ENCODE measurements around the gene GARS1. TPM values are rescaled to one million over a fixed set of nuclear protein-coding genes. Genes with fewer than 3 reads are reported as not detected.
A peak's percentile ranks its signal among the peaks of the same experiment; 100 is the strongest.
"Not testable (repeated sequence)": the region's sequence is repeated elsewhere in the genome, so short reads cannot be mapped to it uniquely, and the experiment has no call there.

Gene GARS1
- total RNA-seq, 1 donor from 2014 or later, result 262 TPM

DNA sequence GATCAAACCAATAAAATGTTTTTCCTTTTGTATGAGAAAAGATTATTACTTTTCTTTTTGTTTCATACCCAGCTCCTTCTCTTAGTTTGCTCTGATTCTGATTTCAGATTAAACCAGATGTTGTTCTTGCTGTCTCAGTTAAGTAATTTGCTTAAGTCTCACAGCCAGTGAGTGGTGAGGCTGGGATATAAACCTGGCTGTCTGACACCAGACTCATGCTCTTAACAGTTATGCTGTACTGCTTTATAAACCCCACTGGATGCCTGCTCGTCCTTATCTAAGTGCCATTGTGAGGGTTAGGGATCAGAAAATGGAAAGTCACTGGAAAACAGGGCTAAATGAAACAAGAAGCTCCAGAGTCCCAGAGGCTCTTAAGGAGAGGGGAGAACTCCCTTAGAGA is 24.3 kb downstream of the GARS1 start:
- Mint-ChIP-seq H3K27ac (no peak overlapping the region), H3K9me3 (no peaks in the 10 kb centered on the region), H3K4me1 (peaks cover 12% of the 10 kb centered on the region), H3K4me3 (no peak overlapping the region), H3K36me3 (ENCODE audit: low read depth) (peaks cover 75% of the 10 kb centered on the region), H3K27me3 (no peaks in the 10 kb centered on the region)
- DNase-seq, result no peak
- intact Hi-C loops (cut with micrococcal nuclease), result no loop called here

DNA sequence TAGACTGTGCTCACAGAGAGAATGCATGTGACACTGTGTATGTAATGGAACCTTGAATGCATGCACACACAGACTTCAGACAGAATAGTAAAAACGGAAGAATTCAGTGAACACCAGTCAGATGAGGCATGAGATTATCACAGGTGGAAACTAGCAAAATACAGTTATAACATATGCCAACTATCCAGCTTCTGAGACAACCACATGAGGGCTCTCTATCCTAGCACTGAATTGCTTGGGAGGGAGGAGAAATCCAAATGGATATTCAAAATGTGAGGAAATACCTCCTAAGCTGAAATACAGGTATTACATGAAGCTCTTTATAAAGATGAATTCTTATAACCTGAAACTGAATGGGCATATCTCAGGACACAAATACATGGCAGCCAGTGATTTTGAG is 30.6 kb downstream of the GARS1 start:
- no peak overlapping the region for H3K4me3 Mint-ChIP-seq

DNA sequence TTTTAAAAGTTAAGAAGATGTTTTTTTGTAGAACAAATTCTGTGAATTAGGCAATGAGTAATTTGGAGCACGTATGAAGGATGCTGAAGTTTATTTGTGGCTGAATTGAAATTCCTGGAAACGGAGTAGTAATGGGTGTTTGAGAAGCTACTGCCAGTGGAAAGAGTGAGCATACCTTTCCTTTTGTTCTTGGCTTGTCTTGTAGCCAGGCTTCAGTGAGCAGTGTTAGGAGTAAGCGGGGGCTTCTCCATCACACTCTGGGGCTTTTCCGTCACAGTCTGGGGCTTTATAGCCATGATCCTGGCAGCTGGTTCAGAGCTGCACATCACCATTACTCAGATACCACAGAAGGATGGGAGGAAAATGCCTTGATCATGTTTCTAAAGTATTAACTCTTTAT is 32.3 kb downstream of the GARS1 start:
- Mint-ChIP-seq H3K9me3 (no peaks in the 10 kb centered on the region), H3K27me3 (no peaks in the 10 kb centered on the region), H3K4me3 (no peak overlapping the region), H3K36me3 (ENCODE audit: low read depth) (peaks cover 75% of the 10 kb centered on the region), H3K27ac (peak overlapping the region; percentile 86), H3K4me1 (peaks cover 19% of the 10 kb centered on the region)
- no peak for DNase-seq
- intact Hi-C loops (cut with micrococcal nuclease), result loop anchor here (1.0 to 5.0 kb wide), 3 partner anchors 14 to 115 kb away; no protein-coding TSS in a partner anchor

More for the DNA sequence above, 30.6 kb downstream of the GARS1 start:
- Mint-ChIP-seq H3K9me3 (no peaks in the 10 kb centered on the region), H3K4me1 (peaks cover 20% of the 10 kb centered on the region), H3K36me3 (ENCODE audit: low read depth) (peaks cover 73% of the 10 kb centered on the region), H3K27me3 (no peaks in the 10 kb centered on the region), H3K27ac (peak overlapping the region; percentile 44)
- intact Hi-C loops (cut with micrococcal nuclease), result loop anchor here (5.0 kb wide), 1 partner anchor 117 kb away; no protein-coding TSS in a partner anchor
- DNase-seq, result no peak

GRCh38 chr7:30630986-30631385 is 36.3 kb downstream of the GARS1 start:
- H3K27ac Mint-ChIP-seq, result no peak overlapping the region

GRCh38 chr7:30633223-30633622 is 38.5 kb downstream of the GARS1 start:
- no peak overlapping the region for H3K27ac Mint-ChIP-seq
- no peaks in the 10 kb centered on the region for H3K9me3 Mint-ChIP-seq

More at GRCh38 chr7:30630986-30631385, 36.3 kb downstream of the GARS1 start:
- no peak for DNase-seq
- no peaks in the 10 kb centered on the region for H3K27me3 Mint-ChIP-seq
- no peak overlapping the region for H3K4me3 Mint-ChIP-seq
- peaks cover 9% of the 10 kb centered on the region for H3K4me1 Mint-ChIP-seq
- intact Hi-C loops (cut with micrococcal nuclease), result no loop called here
- H3K9me3 Mint-ChIP-seq, result no peaks in the 10 kb centered on the region
- peaks cover 78% of the 10 kb centered on the region for H3K36me3 Mint-ChIP-seq (ENCODE audit: low read depth)

DNA sequence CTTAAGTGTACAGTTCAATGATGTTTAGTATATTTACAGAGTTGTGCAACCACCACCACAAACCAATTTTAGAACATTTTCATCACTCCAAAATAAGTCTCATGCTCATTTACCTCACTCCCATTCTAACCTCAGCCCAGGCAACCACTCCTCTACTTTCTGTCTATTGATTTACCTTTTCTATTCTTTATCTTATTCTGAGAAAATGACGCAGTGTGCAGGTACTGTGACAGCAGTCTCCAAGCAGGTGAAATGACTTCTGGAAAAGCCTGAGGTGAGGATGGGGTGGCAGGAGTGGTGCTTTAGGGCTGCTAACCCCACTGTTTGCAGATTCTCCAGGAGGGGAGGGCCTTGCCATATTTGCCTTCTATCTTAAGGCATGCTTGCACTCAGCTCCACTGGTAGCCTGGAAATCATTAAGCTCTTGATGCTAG is 39.5 kb downstream of the GARS1 start:
- peaks cover 61% of the 10 kb centered on the region for H3K36me3 Mint-ChIP-seq (ENCODE audit: low read depth)
- H3K27me3 Mint-ChIP-seq, result no peaks in the 10 kb centered on the region
- no peaks in the 10 kb centered on the region for H3K9me3 Mint-ChIP-seq
- DNase-seq, result peak; percentile 48
- no peak overlapping the region for H3K4me3 Mint-ChIP-seq
- no peak overlapping the region for H3K27ac Mint-ChIP-seq
- H3K4me1 Mint-ChIP-seq, result peaks cover 3% of the 10 kb centered on the region
- intact Hi-C loops (cut with micrococcal nuclease), result no loop called here

More at GRCh38 chr7:30633223-30633622, 38.5 kb downstream of the GARS1 start:
- Mint-ChIP-seq H3K27me3 (no peaks in the 10 kb centered on the region), H3K36me3 (ENCODE audit: low read depth) (peaks cover 66% of the 10 kb centered on the region), H3K4me1 (peaks cover 5% of the 10 kb centered on the region), H3K4me3 (no peak overlapping the region)
- intact Hi-C loops (cut with micrococcal nuclease), result no loop called here
- peak; percentile 44 for DNase-seq

DNA sequence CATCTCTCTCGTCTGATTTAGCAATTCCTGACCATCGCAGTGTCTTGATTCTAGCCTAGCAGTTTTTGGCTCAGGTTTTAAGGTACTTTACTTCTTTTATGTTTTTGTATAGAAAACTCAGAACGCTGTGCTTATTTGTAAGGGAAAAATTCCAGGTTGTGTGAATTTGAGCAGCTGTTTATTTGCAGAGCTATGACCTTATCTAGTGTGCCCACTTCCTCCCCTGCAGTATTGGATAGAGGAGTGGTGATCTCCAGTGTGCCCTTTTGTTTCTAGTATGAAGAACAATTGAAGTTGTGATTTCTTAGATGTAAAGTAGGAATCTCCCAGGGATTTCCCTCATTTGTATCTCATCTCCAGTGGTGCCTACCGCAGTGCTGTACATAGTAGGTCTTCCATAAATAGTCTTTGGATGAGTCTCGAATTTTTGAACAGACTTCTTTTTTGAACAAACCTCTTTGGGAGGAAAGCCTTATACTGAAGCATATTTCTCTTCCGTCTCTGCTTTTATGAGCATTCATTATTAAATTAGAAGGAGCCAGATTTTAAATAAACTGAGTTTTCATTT is 40.0 kb downstream of the GARS1 start:
- Mint-ChIP-seq H3K9me3 (no peaks in the 10 kb centered on the region), H3K27ac (no peak overlapping the region), H3K4me1 (peaks cover 3% of the 10 kb centered on the region), H3K4me3 (no peak overlapping the region), H3K36me3 (ENCODE audit: low read depth) (peaks cover 59% of the 10 kb centered on the region), H3K27me3 (no peaks in the 10 kb centered on the region)
- intact Hi-C loops (cut with micrococcal nuclease), result no loop called here
- no peak for DNase-seq

- Mint-ChIP-seq H3K4me3 (no peak overlapping the region), H3K4me1 (peaks cover 3% of the 10 kb centered on the region), H3K9me3 (no peaks in the 10 kb centered on the region), H3K27me3 (no peaks in the 10 kb centered on the region), H3K27ac (no peak overlapping the region), H3K36me3 (ENCODE audit: low read depth) (peaks cover 55% of the 10 kb centered on the region)
- DNase-seq, result no peak
- intact Hi-C loops (cut with micrococcal nuclease), result no loop called here
Observed at GRCh38 chr7:30635798-30636197, 41.1 kb downstream of the GARS1 start.

GRCh38 chr7:30642322-30642721 is 47.6 kb downstream of the GARS1 start:
- intact Hi-C loops (cut with micrococcal nuclease), result not testable (repeated sequence)

DNA sequence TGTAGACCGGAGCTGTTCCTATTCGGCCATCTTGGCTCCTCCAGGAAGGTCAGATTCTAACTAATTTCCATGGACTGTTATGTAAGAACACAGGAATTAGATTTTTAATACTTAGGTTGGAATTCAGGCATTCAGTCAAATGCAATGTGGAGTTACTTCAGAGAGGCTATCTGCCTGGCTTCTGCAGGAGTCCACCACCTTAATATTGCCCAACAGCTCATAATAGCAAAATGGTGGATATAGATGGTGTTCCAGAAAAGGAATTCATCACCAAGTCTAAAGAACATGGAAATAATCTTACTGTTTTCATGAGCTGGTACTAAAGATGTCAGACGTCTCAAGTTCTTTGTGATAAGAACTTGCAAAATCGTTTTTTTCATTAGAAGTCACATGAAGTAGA is 48.1 kb downstream of the GARS1 start:
- H3K4me3 Mint-ChIP-seq, result no peak overlapping the region

More at GRCh38 chr7:30642322-30642721, 47.6 kb downstream of the GARS1 start:
- H3K36me3 Mint-ChIP-seq (ENCODE audit: low read depth), result peaks cover 21% of the 10 kb centered on the region
- H3K4me1 Mint-ChIP-seq, H3K27me3 Mint-ChIP-seq, H3K27ac Mint-ChIP-seq, DNase-seq, H3K9me3 Mint-ChIP-seq, H3K4me3 Mint-ChIP-seq: not testable (repeated sequence)

DNA sequence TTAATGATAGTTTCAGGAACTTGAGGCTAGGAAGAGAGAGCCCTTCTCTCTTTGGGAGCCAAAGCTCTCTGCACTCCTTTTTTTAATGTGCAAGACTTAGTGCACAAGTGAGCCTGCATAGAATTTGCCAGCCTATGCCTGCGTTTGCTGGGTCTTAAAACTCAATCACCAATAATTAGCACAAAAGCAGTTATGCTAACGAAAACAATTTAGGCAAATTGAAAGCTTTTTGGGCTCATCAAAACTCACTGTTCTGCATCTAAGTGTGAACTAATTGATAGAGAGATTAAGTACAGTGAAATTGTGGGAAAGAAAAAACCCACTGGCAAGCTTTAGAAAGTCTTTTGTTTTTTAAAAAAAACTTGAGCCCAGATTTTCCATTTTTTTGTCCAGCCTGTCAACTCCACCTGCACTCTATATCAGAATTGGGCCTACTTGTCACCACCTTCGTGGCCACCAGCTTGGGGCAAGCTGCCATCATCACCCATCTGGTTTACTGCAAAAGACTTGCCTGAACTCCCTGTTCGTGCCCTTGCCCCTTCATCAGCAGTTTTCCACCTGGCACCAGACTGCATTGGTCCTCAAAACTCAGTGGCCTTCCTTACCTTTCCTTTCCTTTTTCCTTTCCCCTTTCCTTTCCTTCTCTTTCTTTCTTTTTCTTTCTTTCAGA is 49.7 kb downstream of the GARS1 start:
- Mint-ChIP-seq H3K9me3 (no peaks in the 10 kb centered on the region), H3K27me3 (no peaks in the 10 kb centered on the region), H3K27ac (no peak overlapping the region), H3K4me1 (no peaks in the 10 kb centered on the region), H3K4me3 (no peak overlapping the region), H3K36me3 (ENCODE audit: low read depth) (peaks cover 17% of the 10 kb centered on the region)
- DNase-seq, result no peak
- intact Hi-C loops (cut with micrococcal nuclease), result no loop called here

More for the DNA sequence above, 48.1 kb downstream of the GARS1 start:
- intact Hi-C loops (cut with micrococcal nuclease), result no loop called here
- Mint-ChIP-seq H3K9me3 (no peaks in the 10 kb centered on the region), H3K27me3 (no peaks in the 10 kb centered on the region), H3K27ac (no peak overlapping the region), H3K36me3 (ENCODE audit: low read depth) (peaks cover 21% of the 10 kb centered on the region), H3K4me1 (no peaks in the 10 kb centered on the region)
- no peak for DNase-seq

DNA sequence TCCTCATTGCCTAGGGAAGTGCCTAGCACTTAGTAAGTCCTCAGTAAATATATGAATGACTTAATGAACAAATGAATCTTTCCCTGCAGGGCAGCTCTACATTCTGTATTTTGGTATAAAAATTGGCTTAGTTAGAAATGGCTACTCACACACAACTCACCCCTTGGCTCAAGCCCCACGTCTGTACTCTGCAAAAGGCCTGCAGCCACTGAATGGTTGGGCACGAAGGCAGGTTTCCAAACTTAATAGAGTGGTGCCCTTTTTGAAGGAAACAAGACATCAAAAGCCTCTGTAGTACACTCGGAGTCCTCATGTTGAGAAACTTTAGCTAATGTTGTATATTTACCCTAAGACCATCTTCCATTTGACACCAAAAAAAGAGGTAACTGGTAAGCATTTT is 51.0 kb downstream of the GARS1 start:
- H3K4me3 Mint-ChIP-seq, result no peak overlapping the region
- intact Hi-C loops (cut with micrococcal nuclease), result no loop called here
- DNase-seq, result no peak
- H3K9me3 Mint-ChIP-seq, result no peaks in the 10 kb centered on the region
- peaks cover 16% of the 10 kb centered on the region for H3K36me3 Mint-ChIP-seq (ENCODE audit: low read depth)
- H3K27ac Mint-ChIP-seq, result no peak overlapping the region
- H3K4me1 Mint-ChIP-seq, result no peaks in the 10 kb centered on the region
- no peaks in the 10 kb centered on the region for H3K27me3 Mint-ChIP-seq

GRCh38 chr7:30646154-30646553 is 51.5 kb downstream of the GARS1 start:
- no peak for DNase-seq
- H3K36me3 Mint-ChIP-seq (ENCODE audit: low read depth), result peaks cover 16% of the 10 kb centered on the region
- no peaks in the 10 kb centered on the region for H3K9me3 Mint-ChIP-seq
- no peak overlapping the region for H3K4me3 Mint-ChIP-seq
- no peaks in the 10 kb centered on the region for H3K4me1 Mint-ChIP-seq
- H3K27me3 Mint-ChIP-seq, result no peaks in the 10 kb centered on the region
- intact Hi-C loops (cut with micrococcal nuclease), result no loop called here
- H3K27ac Mint-ChIP-seq, result no peak overlapping the region

- intact Hi-C loops (cut with micrococcal nuclease), result no loop called here
- Mint-ChIP-seq H3K4me3 (no peak overlapping the region), H3K9me3 (no peaks in the 10 kb centered on the region), H3K36me3 (ENCODE audit: low read depth) (peaks cover 14% of the 10 kb centered on the region), H3K27ac (no peak overlapping the region), H3K4me1 (no peaks in the 10 kb centered on the region), H3K27me3 (no peaks in the 10 kb centered on the region)
- DNase-seq, result no peak
Observed at GRCh38 chr7:30647589-30648364, 53.1 kb downstream of the GARS1 start.
